SH-SY5Y (cell line): Measurements from ENCODE around the gene HPS3.

Experiments used
- GATA2 ChIP-seq: IDR thresholded peaks from 2 replicates; pipeline ENCODE4 v1.6.1; 2011; ENCODE audit warnings: mild to moderate bottlenecking, low read depth, low read length
- GATA3 ChIP-seq: IDR thresholded peaks from 2 replicates; pipeline ENCODE4 v1.6.1; 2011; ENCODE audit warnings: low read depth, mild to moderate bottlenecking, low read length, moderate library complexity

DNA sequence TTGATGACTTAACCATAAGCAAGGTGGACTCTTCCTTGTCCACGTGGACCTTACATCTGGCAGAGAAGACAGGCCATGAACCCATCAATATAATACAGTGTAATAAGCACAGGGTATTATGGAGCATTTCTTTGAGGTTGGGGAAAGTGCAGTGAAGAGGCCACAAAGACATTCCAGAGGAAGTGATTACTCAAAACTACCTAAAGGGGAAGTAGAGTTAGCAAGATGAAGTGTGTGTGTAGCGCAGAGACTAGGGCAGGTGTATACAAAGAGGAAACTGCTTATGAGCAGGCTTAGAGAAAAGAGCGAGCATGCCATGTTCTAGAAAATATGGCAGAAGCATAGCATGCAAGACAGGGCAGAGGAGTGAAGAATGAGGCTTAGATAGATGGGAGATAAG lies 74.3 kb downstream of the HPS3 start:
- TF ChIP-seq GATA2 (no peak), GATA3 (no peak)
